Panc1 (cell line): ENCODE results near the gene COL4A1.

ENCODE experiments used
- CTCF ChIP-seq: fragments of 450-650 bp; IDR thresholded peaks from 2 replicates; pipeline ENCODE4 v1.5.1; 2017; ENCODE audit warnings: mild to moderate bottlenecking
- POLR2AphosphoS5 ChIP-seq: IDR thresholded peaks from 2 replicates; pipeline ENCODE4 v1.6.1; 2012; ENCODE audit warnings: mild to moderate bottlenecking, low read depth, low read length, moderate library complexity
- SIN3A ChIP-seq: IDR thresholded peaks from 2 replicates; pipeline ENCODE4 v1.6.1; 2012; ENCODE audit warnings: low read depth, mild to moderate bottlenecking, low read length, moderate library complexity, borderline replicate concordance; ENCODE audit not compliant: insufficient read depth

- TF ChIP-seq POLR2AphosphoS5 (no peak), CTCF (no peak), SIN3A (no peak)
Observed at GRCh38 chr13:110158226-110158625, 148.7 kb downstream of the COL4A1 start.
